Activated B cell treated with CpG ODN at 0.5 μM for 24 hours (primary cell): ENCODE results near the gene WFIKKN2. TPM values are rescaled to one million over a fixed set of nuclear protein-coding genes. Genes with fewer than 3 reads are reported as not detected.

Experiments
- ATAC-seq: fragments of 200-7000 bp; cut with Tn5 transposase; one replicate; pipeline ENCODE4 v1.10.0; 2021; ENCODE audit warnings: low read depth, mild to moderate bottlenecking, moderate library complexity
- CTCF ChIA-PET: fragments of 350-600 bp; sonication (Branson Sonifier 250); formaldehyde crosslinking; loops from one replicate; lab custom pipeline; 2021; ENCODE audit warnings: antibody characterized with exemption; lab: Charles Lee
- POLR2A ChIA-PET: fragments of 350-600 bp; sonication (Branson Sonifier 250); formaldehyde crosslinking; loops from one replicate; lab custom pipeline; 2021; ENCODE audit warnings: antibody characterized with exemption; lab: Charles Lee
- DNase-seq: peaks from one replicate; pipeline ENCODE4 v3.0.0; 2022
- H3K27ac Mint-ChIP-seq: one replicate; pipeline ENCODE4 v1.8.0; 2020; ENCODE audit warnings: mixed read lengths
- H3K27me3 Mint-ChIP-seq: one replicate; pipeline ENCODE4 v1.8.0; 2021; ENCODE audit warnings: mixed read lengths
- H3K36me3 Mint-ChIP-seq: one replicate; pipeline ENCODE4 v1.8.0; 2021; ENCODE audit warnings: low read depth, mixed read lengths
- H3K4me1 Mint-ChIP-seq: one replicate; pipeline ENCODE4 v1.8.0; 2021; ENCODE audit warnings: mixed read lengths
- H3K4me3 Mint-ChIP-seq: one replicate; pipeline ENCODE4 v1.8.0; 2020; ENCODE audit warnings: mild to moderate bottlenecking, mixed read lengths
- H3K9me3 Mint-ChIP-seq: one replicate; pipeline ENCODE4 v1.8.0; 2020; ENCODE audit warnings: mixed read lengths
- intact Hi-C: fragments of 100-400 bp; cut with micrococcal nuclease; formaldehyde crosslinking; loops from one replicate; pipeline ENCODE4 v1.15.1; 2024
- total RNA-seq: library from RNA; stranded (reverse); gene quantifications from 2 replicates; pipeline ENCODE4 v1.2.3, GENCODE V29; 2022
- TF ChIP-seq, protein P1 (sequence below): fragments of 200-600 bp; IDR thresholded peaks from one replicate; pipeline ENCODE4 v1.8.0; 2022; ENCODE audit warnings: antibody characterized with exemption, mild to moderate bottlenecking

The WFIKKN2 gene
- total RNA-seq, 1 donor from 2014 or later = not detected

DNA sequence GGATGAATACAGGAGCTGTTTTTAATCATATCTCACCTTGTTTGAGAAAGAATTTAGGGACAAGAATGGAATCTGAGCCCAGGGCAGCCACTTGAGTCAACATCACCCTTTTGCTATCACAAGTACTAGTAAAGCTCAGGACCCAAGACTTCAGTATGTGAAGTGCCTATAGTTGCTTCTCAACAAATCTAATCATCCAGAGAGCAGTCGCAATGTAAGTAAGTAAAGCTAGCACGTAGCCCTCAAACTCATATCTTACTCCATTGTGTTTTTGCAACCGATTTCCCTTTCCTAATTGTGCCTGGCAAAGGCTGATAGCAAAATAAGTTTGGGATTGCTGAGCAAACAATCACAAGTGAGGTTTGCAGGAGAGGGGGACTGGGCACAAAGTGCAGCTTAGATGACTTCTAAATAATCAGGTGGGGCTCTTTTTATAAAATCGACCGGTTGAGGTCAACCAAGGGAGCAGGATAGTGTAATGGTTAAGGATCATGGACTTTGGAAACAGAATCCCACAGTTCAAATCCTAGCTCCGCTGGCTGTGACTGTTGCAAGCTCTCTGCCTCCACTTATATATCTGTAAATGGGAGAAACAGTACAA, 17.7 kb downstream of the WFIKKN2 start:
- Mint-ChIP-seq H3K36me3 (no peaks in the 10 kb centered on the region), H3K4me1 (peaks cover 14% of the 10 kb centered on the region), H3K27ac (peak overlapping the region; percentile 76), H3K9me3 (peaks cover 7% of the 10 kb centered on the region), H3K27me3 (no peaks in the 10 kb centered on the region), H3K4me3 (no peak overlapping the region)
- intact Hi-C loops = loop anchor here (2.0 kb wide), 2 partner anchors 70 to 300 kb away; partner anchors contain the start of gene NME1
- TF ChIP-seq, protein P1, sequence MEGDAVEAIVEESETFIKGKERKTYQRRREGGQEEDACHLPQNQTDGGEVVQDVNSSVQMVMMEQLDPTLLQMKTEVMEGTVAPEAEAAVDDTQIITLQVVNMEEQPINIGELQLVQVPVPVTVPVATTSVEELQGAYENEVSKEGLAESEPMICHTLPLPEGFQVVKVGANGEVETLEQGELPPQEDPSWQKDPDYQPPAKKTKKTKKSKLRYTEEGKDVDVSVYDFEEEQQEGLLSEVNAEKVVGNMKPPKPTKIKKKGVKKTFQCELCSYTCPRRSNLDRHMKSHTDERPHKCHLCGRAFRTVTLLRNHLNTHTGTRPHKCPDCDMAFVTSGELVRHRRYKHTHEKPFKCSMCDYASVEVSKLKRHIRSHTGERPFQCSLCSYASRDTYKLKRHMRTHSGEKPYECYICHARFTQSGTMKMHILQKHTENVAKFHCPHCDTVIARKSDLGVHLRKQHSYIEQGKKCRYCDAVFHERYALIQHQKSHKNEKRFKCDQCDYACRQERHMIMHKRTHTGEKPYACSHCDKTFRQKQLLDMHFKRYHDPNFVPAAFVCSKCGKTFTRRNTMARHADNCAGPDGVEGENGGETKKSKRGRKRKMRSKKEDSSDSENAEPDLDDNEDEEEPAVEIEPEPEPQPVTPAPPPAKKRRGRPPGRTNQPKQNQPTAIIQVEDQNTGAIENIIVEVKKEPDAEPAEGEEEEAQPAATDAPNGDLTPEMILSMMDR = no peak
- DNase-seq (no peak), ATAC-seq (no peak)
- CTCF ChIA-PET = interaction anchor here (0.8 to 3.5 kb wide), 14 partner anchors 8 to 300 kb away, joined by 3 to 113 read pairs (median 13); partner anchors contain the start of genes NME1 and TOB1
- POLR2A ChIA-PET = interaction anchor here (0.8 to 8.8 kb wide), 5 partner anchors 12 to 104 kb away, joined by 3 to 205 read pairs (median 3); partner anchors contain the start of gene TOB1

DNA sequence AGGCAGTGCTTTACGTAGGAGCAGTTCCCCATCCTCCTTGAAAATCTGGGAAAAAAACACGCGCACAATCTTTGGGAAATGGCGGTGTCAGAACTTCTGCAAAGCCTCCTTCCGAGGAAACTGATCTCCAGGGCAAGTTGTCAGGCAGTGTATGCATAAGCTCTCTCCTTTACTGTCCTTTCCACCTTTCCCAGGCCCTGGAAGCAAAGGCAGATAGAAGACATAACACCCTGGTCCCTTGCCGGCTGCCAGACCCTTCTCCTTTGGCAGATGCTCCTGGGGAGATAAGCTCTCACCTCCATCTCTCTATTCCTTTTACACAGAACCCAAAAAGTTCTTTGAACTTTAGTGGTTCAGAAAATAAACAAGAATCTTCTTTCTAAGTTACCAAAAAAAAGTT, 18.4 kb downstream of the WFIKKN2 start:
- ChIA-PET CTCF (interaction anchor here (2.3 to 3.5 kb wide), 6 partner anchors 11 to 202 kb away, joined by 13 to 113 read pairs (median 16); partner anchors contain the start of gene TOB1), POLR2A (interaction anchor here (2.5 to 8.8 kb wide), 2 partner anchors 11 to 103 kb away, joined by 9 to 205 read pairs; partner anchors contain the start of gene TOB1)
- intact Hi-C loops = loop anchor here (2.0 kb wide), 2 partner anchors 71 to 299 kb away; partner anchors contain the start of gene NME1
- Mint-ChIP-seq H3K36me3 (no peaks in the 10 kb centered on the region), H3K4me1 (peaks cover 14% of the 10 kb centered on the region), H3K27ac (no peak overlapping the region), H3K9me3 (peaks cover 2% of the 10 kb centered on the region), H3K27me3 (no peaks in the 10 kb centered on the region), H3K4me3 (no peak overlapping the region)
- TF ChIP-seq, protein P1 = no peak
- DNase-seq = no peak
- ATAC-seq = no peak

DNA sequence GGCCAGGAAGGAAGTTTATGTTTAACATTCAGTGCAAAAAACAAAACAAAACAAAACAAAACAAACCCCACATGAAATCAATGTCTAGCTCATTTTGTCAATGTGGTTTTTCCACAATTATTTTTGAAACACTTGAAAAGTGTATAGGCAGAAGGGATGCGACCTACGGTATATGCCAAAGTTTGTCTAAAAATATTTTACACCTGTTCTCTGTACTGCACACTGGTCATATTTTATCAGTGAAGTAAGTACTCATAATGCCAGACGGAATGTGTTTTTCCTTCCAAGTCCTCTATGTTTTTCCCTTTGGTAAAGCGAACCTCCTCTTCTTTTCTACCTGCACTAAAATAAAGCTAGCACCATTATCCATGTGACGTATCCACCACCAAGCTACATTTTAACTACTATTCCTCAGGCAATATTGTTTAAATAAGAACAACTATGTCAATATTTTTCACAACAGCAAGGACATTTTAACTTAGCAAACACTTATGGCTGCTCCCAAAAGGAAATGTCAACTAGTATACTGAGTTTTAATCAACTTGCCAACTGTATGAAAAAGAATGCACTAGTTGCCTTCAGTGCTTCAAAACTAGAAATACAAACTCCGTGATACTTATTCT, 20.4 kb downstream of the WFIKKN2 start:
- ATAC-seq = no peak
- CTCF ChIA-PET = interaction anchor here (1.1 to 1.4 kb wide), 3 partner anchors 29 to 101 kb away, joined by 3 to 14 read pairs (median 3); no protein-coding TSS in a partner anchor
- Mint-ChIP-seq H3K9me3 (no peaks in the 10 kb centered on the region), H3K36me3 (peaks cover under 1% of the 10 kb centered on the region), H3K27ac (no peak overlapping the region), H3K4me1 (peaks cover 14% of the 10 kb centered on the region), H3K4me3 (no peak overlapping the region), H3K27me3 (no peaks in the 10 kb centered on the region)
- intact Hi-C loops = no loop called here
- TF ChIP-seq, protein P1 = no peak
- no peak for DNase-seq
- POLR2A ChIA-PET = interaction anchor here (8.8 kb wide), 1 partner anchor 9 kb away, joined by 205 read pairs; the partner anchor contains the start of gene TOB1

DNA sequence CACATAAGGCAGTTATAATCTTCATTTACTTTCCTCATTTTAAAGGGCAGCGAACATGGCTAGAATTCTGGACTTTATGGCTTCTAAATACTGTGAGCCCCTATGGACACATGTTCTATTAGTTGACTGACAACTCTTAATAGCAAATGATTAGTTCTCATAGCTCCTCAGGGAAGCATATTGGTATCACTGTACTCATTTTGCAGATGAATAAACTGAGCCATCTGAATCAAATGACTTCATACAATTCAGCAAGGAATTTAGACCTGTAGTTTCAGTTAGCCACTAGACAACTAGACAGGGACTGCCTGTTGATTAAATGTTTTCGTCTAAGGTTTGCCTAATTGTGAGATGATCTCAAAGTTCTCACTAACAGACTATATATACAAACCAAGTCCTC, 21.0 kb downstream of the WFIKKN2 start:
- Mint-ChIP-seq H3K4me1 (peaks cover 14% of the 10 kb centered on the region), H3K27me3 (no peaks in the 10 kb centered on the region), H3K4me3 (no peak overlapping the region), H3K36me3 (peaks cover 4% of the 10 kb centered on the region), H3K27ac (no peak overlapping the region), H3K9me3 (no peaks in the 10 kb centered on the region)
- no peak for DNase-seq
- CTCF ChIA-PET = interaction anchor here (1.1 to 1.3 kb wide), 2 partner anchors 29 to 98 kb away, joined by 3 read pairs; no protein-coding TSS in a partner anchor
- POLR2A ChIA-PET = interaction anchor here (8.8 kb wide), 1 partner anchor 9 kb away, joined by 205 read pairs; the partner anchor contains the start of gene TOB1
- intact Hi-C loops = no loop called here
- ATAC-seq = no peak
- TF ChIP-seq, protein P1 = no peak
